ENCODE measurements around the gene RGS14. TPM values are rescaled to one million over a fixed set of nuclear protein-coding genes. Genes with fewer than 3 reads are reported as not detected.

The RGS14 gene
- polyA plus RNA-seq, 1 donor (not counting 4 experiments of a cell fraction or from before 2014, with no cell fraction given) = 8.6 TPM

DNA sequence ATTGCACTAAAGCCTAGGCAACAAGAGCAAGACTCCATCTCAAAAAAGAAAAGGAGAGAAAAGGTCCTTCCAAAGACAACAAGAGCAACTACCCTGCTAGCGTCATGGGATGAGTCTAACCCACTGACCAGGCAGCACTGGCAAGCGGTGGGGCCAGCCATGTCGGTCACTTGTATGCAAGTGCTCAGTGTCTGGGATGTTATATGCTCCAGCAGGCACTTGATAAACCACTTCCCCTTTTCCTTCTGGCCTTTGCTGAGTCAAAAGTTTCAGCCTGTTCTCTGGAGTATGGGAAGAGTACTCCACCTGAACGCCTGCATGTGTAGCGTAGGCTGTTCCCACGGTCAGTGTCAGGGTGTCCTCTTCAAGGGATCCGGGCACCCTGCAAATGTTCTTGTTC is 36.8 kb upstream of the RGS14 start:
- peaks cover 0 to 3% of the 10 kb centered on the region in 2 experiments for H3K36me3 ChIP-seq (ENCODE audit: control insufficient read depth in 2 of 2, extremely low read depth in 1 of 2, insufficient read depth in 2 of 2, low read length in 2 of 2)
- H3K4me1 ChIP-seq (ENCODE audit: control insufficient read depth, extremely low read depth, insufficient read depth, low read length) = no peaks in the 10 kb centered on the region
- no peak overlapping the region for H2AFZ ChIP-seq (ENCODE audit: control insufficient read depth, low read length)
- TF ChIP-seq, protein P1, sequence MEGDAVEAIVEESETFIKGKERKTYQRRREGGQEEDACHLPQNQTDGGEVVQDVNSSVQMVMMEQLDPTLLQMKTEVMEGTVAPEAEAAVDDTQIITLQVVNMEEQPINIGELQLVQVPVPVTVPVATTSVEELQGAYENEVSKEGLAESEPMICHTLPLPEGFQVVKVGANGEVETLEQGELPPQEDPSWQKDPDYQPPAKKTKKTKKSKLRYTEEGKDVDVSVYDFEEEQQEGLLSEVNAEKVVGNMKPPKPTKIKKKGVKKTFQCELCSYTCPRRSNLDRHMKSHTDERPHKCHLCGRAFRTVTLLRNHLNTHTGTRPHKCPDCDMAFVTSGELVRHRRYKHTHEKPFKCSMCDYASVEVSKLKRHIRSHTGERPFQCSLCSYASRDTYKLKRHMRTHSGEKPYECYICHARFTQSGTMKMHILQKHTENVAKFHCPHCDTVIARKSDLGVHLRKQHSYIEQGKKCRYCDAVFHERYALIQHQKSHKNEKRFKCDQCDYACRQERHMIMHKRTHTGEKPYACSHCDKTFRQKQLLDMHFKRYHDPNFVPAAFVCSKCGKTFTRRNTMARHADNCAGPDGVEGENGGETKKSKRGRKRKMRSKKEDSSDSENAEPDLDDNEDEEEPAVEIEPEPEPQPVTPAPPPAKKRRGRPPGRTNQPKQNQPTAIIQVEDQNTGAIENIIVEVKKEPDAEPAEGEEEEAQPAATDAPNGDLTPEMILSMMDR (optimal IDR thresholded peaks at IDR 0.05 in 1 of 3, IDR thresholded peaks at IDR 0.05 in 1 of 3, conservative IDR thresholded peaks at IDR 0.05 in 1 of 3; ENCODE audit: extremely low read depth in 1 of 3, insufficient read depth in 2 of 3, low read length in 3 of 3) = no peak
- TF ChIP-seq EZH2 (IDR thresholded peaks at IDR 0.05; ENCODE audit: low read length) = no peak
- H3K27ac ChIP-seq (ENCODE audit: control insufficient read depth, insufficient read depth, low read length) = no peak overlapping the region
- dilution Hi-C loops (cut with MboI; ENCODE audit: extremely low pct_ligation_motif_present, low sequenced_read_pairs) = no loop called here
- no peak overlapping the region for H3K9ac ChIP-seq (ENCODE audit: control insufficient read depth, extremely low read depth, insufficient read depth, low read length)
- FAIRE-seq (no peak), DNase-seq (ENCODE audit: low read depth, low spot score) (no peak)
- H3K79me2 ChIP-seq (ENCODE audit: control insufficient read depth, insufficient read depth, low read length) = no peaks in the 10 kb centered on the region
- H3K9me3 ChIP-seq (ENCODE audit: control insufficient read depth, low read depth, low read length) = no peaks in the 10 kb centered on the region
- H4K20me1 ChIP-seq (ENCODE audit: control insufficient read depth, extremely low read depth, insufficient read depth, low read length) = no peaks in the 10 kb centered on the region
- no peak overlapping the region for H3K4me3 ChIP-seq (ENCODE audit: control insufficient read depth in 2 of 3, extremely low read depth in 1 of 3, insufficient read depth in 2 of 3, low read depth in 1 of 3, low read length in 3 of 3)
- no peaks in the 10 kb centered on the region for H3K27me3 ChIP-seq (ENCODE audit: control insufficient read depth, extremely low read depth, insufficient read depth, low read length)
- H3K9me1 ChIP-seq (ENCODE audit: control insufficient read depth, extremely low read depth, insufficient read depth, low read length) = peaks cover 3% of the 10 kb centered on the region
- H3K4me2 ChIP-seq (ENCODE audit: control insufficient read depth, extremely low read depth, insufficient read depth, low read depth, low read length) = no peak overlapping the region

DNA sequence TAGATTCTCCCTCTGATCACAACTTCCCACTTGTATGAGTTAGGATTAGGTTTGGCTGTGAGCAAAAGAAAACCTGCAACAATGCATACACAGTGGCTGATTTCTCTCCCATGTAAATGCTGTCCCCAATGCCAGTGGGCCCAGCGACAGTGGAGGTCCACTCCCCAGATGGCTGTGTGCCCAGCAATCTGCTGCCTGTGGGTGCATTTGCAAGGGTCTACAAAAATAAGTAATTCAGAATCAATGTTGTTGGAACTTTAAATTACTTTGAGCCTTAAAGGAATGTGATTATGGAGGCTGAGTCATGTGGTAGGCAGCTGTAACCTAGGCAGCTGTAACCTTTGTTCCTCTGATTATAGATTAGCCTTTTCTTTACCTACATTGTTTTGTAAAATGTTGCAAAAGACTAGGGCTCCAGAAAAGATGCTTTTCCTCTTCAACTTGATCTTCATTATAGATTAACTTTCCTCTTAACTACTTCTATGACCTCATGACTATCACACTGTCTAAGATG is 31.8 kb upstream of the RGS14 start:
- no peaks in the 10 kb centered on the region for H4K20me1 ChIP-seq (ENCODE audit: control insufficient read depth, extremely low read depth, insufficient read depth, low read length)
- H3K27me3 ChIP-seq (ENCODE audit: control insufficient read depth, extremely low read depth, insufficient read depth, low read length) = no peaks in the 10 kb centered on the region
- DNase-seq (ENCODE audit: low read depth, low spot score) (no peak), FAIRE-seq (no peak)
- no peaks in the 10 kb centered on the region for H3K79me2 ChIP-seq (ENCODE audit: control insufficient read depth, insufficient read depth, low read length)
- no peak overlapping the region for H2AFZ ChIP-seq (ENCODE audit: control insufficient read depth, low read length)
- no peaks in the 10 kb centered on the region for H3K9me3 ChIP-seq (ENCODE audit: control insufficient read depth, low read depth, low read length)
- no peak overlapping the region for H3K4me2 ChIP-seq (ENCODE audit: control insufficient read depth, extremely low read depth, insufficient read depth, low read depth, low read length)
- H3K27ac ChIP-seq (ENCODE audit: control insufficient read depth, insufficient read depth, low read length) = no peak overlapping the region
- no peak for TF ChIP-seq EZH2 (IDR thresholded peaks at IDR 0.05; ENCODE audit: low read length)
- TF ChIP-seq, protein P1 (optimal IDR thresholded peaks at IDR 0.05 in 1 of 3, IDR thresholded peaks at IDR 0.05 in 1 of 3, conservative IDR thresholded peaks at IDR 0.05 in 1 of 3; ENCODE audit: extremely low read depth in 1 of 3, insufficient read depth in 2 of 3, low read length in 3 of 3) = no peak
- H3K4me1 ChIP-seq (ENCODE audit: control insufficient read depth, extremely low read depth, insufficient read depth, low read length) = peaks cover 9% of the 10 kb centered on the region
- dilution Hi-C loops (cut with MboI; ENCODE audit: extremely low pct_ligation_motif_present, low sequenced_read_pairs) = no loop called here
- H3K9ac ChIP-seq (ENCODE audit: control insufficient read depth, extremely low read depth, insufficient read depth, low read length) = no peak overlapping the region
- peaks cover 6 to 18% of the 10 kb centered on the region in 2 experiments for H3K36me3 ChIP-seq (ENCODE audit: control insufficient read depth in 2 of 2, extremely low read depth in 1 of 2, insufficient read depth in 2 of 2, low read length in 2 of 2)
- H3K4me3 ChIP-seq (ENCODE audit: control insufficient read depth in 2 of 3, extremely low read depth in 1 of 3, insufficient read depth in 2 of 3, low read depth in 1 of 3, low read length in 3 of 3) = no peak overlapping the region
- H3K9me1 ChIP-seq (ENCODE audit: control insufficient read depth, extremely low read depth, insufficient read depth, low read length) = no peaks in the 10 kb centered on the region
